HG02981 (cell line): ENCODE results near the gene ANTXR1.

Experiments used
- ATAC-seq: cut with Tn5 transposase; IDR thresholded peaks from one replicate; pipeline ENCODE4 v1.9.1; 2021; ENCODE audit warnings: mild to moderate bottlenecking, moderate library complexity; ENCODE audit not compliant: unreplicated experiment

The ANTXR1 gene

GRCh38 chr2:69001879-69002278, 11.1 kb upstream of the ANTXR1 start:
- ATAC-seq = no peak

GRCh38 chr2:69003731-69004130, 9.2 kb upstream of the ANTXR1 start:
- no peak for ATAC-seq

DNA sequence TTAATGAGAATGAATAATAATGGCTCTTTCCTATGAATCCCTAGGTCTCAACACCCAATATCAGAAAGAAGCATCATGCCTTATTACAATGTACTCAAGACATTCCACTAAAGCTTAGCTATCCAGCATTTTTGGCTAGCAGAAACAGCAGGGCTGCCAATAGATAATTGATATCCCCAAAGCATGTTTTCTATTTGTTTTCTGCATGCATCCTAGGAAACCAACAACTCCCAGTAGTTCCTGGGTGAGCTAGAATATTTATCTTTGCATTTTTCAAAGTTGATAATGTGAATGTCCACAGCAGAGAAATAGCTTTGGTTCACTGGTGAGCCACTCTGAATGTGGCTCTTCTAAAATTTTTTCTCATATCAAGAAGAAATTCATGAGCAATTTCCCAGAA, 5.8 kb upstream of the ANTXR1 start:
- no peak for ATAC-seq

GRCh38 chr2:69007603-69008002, 5.4 kb upstream of the ANTXR1 start:
- no peak for ATAC-seq

- no peak for ATAC-seq
These were observed 2.4 kb upstream of the ANTXR1 start for GRCh38 chr2:69010437-69011194.

DNA sequence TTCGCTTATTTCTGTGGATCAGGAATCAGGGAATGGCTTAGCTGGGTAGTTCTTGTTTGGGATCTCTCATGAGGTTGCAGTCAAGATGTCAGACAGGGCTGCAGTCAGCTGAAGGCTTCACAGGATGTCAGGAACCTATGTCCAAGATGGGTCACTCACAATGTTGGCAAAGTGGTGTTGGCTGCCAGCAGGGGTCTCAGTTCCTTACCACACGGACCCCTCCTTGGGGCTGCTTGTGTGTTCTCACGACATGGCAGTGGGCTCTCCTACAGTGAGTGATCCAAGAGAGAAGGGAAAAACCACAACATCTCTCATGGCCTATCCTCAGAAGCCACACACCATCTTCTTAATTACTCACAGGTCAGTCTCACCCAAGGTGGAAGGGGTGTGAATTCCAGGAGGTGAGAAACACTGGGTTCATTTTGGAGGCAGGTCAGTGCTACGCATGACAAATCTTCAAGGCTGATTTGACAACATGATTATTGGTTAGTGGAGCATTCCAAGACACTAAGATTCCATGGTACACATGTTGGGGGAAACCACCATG, 1.3 kb upstream of the ANTXR1 start:
- no peak for ATAC-seq

- ATAC-seq = peak; percentile 67
These were observed 453 bp upstream of the ANTXR1 start for GRCh38 chr2:69012310-69013141.

DNA sequence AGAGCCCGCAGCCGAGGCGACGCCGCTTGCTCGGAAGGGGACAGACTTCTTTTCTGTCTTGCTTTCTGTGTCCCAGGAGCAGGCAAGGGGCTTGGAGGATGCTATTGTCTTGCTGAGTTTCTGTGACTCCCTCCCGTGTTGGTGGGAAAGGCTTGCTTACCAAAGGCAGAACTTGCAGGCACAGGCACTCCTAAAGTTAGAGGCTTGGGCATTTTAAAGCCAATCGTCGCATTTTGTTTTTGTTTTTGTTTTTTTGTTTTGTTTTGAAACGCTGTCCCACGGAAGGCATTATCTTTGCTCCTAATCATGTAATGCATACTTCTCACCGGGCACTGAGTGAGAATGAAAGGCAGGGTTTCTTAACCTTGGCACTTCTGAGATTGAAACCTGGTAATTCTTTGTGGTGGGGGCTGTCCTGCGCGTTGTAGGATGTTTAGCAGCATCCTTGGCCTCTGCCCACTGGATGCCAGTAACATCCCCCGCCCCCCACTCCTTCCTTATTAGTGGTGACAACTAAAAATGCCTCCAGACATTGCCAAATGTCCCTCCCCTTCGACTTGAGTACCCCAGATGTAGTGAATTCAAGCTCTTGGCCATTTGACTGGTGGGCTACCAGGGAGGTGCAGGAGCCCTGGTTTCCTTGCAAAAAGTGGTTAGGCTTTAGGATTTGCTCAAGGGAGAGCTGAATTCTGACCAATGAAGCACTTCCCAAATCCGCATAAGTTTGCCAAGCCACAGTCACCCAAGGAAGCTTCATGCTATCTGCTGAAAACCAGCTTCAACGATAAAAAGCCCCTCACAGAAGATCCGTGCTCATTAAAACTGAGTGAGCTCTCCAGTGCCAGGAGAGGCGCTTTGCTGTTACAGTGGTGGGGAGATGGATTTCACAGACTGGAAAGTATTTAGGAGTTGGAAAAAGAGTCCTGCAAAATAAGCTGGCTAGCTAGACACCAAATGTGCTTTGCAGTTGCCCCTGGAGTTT, 1.2 kb downstream of the ANTXR1 start:
- no peak for ATAC-seq

- ATAC-seq = no peak
These were observed 4.1 kb downstream of the ANTXR1 start for GRCh38 chr2:69017080-69017479.

DNA sequence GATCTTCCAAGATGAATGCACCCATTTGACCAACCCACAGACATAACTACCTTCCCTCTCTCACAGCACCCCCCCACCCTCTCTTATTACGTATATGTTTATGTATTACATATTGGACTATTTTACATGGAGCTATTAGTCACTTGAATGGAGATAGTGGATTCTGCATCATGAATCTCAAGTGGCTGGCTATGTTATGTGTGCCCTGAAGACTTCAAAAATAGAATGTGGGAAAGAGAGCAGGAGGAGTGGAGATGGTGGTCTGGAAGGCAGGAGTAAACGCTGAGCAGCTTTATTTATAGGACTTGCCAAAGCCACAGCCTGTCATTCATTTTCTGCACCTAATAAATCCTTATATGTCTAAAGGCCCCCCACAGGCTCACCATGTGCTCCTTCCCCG, 4.9 kb downstream of the ANTXR1 start:
- no peak for ATAC-seq

- no peak for ATAC-seq
These were observed 5.7 kb downstream of the ANTXR1 start for GRCh38 chr2:69018678-69019095.

GRCh38 chr2:69020496-69021426, 7.8 kb downstream of the ANTXR1 start:
- ATAC-seq = no peak

DNA sequence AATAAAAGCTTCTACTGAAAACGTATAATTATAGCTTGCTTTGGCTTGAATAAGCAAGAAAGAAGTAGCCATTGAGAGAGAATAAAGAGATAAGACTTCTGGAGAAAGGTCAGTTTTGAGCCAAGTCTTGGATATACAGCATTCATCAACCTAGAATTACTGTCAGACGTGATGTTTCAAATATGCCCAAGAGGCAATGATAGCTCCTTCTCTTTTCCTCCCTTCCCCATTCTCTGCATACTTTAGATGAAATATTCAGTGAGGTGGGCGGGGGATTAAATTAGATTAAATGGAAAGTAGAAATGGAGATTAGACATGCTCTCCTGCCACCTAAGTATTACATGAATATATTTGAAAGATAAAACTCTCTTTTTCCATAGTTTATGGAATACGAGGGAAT, 8.7 kb downstream of the ANTXR1 start:
- ATAC-seq = no peak

DNA sequence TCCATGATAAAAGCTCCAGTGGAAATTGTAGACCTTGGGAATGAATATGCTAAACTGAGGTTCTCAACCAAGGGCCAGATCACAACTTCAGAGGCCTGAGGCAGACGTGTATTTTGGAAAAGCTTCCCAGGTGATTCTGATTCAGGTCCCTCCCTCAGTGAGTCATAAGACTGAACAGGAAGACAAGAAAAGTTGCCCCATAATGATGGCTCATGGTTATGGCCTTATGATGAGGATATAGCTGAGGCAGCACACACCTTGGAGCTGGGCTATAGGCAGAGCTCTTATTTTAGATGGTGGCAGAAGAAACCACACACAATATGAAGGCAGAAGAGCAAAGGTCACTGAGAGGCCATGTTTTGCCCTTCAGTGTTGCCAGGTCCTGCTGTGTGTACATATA, 9.6 kb downstream of the ANTXR1 start:
- no peak for ATAC-seq

GRCh38 chr2:69023236-69023635, 10.3 kb downstream of the ANTXR1 start:
- no peak for ATAC-seq

DNA sequence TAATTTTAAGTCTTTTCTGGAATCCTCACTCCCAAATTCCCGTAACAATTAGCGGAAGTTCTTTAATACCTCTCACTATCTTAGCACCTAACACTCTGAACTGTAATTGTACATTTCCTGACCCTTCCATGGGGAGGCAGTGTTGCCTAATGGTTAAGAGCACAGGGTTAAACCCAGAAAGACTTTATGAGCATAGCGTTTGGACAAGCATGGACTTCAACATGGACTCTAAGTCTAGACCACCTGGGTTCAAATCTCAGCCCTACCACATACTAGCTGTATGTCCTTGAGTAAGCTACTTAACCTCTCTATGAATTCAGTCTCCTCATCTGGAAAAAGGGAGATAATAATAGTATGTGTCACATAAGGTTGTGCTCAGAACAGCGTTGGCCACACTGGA, 13.0 kb downstream of the ANTXR1 start:
- ATAC-seq = peak; percentile 57

- no peak for ATAC-seq
These were observed 13.9 kb downstream of the ANTXR1 start for GRCh38 chr2:69026691-69027459.

GRCh38 chr2:69030800-69031428, 17.9 kb downstream of the ANTXR1 start:
- no peak for ATAC-seq
